Upper lobe of left lung (tissue), 4 donors: ENCODE data around the gene DNAAF8.

Experiments used
- CTCF ChIP-seq, 6 experiments: fragments of 450-650 bp in 4 of 6; fragments of 200-600 bp in 2 of 6; sonication (generic) in 2 of 6; IDR thresholded peaks; one replicate each; pipeline ENCODE4 v1.5.1; 2016 to 2019; ENCODE audit warnings: antibody characterized with exemption in 6 of 6
- POLR2A ChIP-seq, 4 donors: fragments of 450-650 bp; IDR thresholded peaks; one replicate each; pipeline ENCODE4 v1.5.1; 2016 to 2017; ENCODE audit warnings: antibody characterized with exemption in 4 of 4, mild to moderate bottlenecking in 2 of 4
- POLR2AphosphoS5 ChIP-seq, 2 donors: sonication (generic); formaldehyde crosslinking; IDR thresholded peaks; one replicate each; pipeline ENCODE4 v1.5.1; 2017; ENCODE audit warnings: antibody characterized with exemption in 2 of 2

- TF ChIP-seq POLR2AphosphoS5 (IDR thresholded peaks at IDR 0.05) (no peak), CTCF (IDR thresholded peaks at IDR 0.05) (no peak), POLR2A (IDR thresholded peaks at IDR 0.05) (no peak)
These were observed 9.6 kb upstream of the DNAAF8 start for GRCh38 chr16:4724661-4725270.
